Activated CD4-positive, alpha-beta T cell treated with anti-CD3 and anti-CD28 coated beads, Interleukin-2, amount 50 U/mL, for 16 hours (primary cell): Measurements from ENCODE around the gene IFI30.

Source experiments
- DNase-seq: peaks from one replicate; pipeline ENCODE4 v3.0.0-alpha.2; 2020

Gene IFI30

DNA sequence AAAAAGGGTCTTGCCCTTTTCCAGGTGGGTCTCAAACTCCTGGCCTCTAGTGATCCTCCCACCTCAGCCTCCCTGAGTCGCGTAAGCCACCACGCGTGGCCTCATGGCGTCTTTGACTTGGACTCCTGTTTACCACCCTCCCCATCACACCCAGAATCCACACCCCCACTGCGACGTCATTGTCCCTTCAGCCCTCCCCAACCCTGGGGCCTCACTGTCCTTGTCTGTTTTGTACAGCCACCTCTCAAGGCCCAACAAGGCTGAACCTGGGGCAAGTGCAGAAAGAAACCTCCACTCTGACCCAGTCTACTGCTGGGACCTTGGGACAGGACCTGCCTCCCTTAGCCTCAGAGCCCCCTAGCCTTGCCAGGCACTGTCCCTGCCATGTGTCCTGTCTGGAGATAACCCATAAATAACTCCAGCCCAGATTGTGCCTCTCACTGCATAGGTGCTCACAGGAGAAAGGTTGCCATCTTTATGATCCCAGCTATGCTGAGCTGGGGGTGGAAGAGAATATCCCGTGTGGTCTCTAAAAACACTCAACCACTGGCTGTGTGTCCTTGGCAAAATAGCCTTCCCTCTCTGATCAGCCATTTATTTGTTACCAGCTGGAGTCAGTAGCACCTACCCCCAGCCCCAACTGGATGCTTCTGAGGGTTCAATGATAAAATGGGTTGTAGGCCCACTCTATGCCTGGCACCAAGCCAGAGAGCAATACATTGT is 1.8 kb upstream of the IFI30 start:
- no peak for DNase-seq

DNA sequence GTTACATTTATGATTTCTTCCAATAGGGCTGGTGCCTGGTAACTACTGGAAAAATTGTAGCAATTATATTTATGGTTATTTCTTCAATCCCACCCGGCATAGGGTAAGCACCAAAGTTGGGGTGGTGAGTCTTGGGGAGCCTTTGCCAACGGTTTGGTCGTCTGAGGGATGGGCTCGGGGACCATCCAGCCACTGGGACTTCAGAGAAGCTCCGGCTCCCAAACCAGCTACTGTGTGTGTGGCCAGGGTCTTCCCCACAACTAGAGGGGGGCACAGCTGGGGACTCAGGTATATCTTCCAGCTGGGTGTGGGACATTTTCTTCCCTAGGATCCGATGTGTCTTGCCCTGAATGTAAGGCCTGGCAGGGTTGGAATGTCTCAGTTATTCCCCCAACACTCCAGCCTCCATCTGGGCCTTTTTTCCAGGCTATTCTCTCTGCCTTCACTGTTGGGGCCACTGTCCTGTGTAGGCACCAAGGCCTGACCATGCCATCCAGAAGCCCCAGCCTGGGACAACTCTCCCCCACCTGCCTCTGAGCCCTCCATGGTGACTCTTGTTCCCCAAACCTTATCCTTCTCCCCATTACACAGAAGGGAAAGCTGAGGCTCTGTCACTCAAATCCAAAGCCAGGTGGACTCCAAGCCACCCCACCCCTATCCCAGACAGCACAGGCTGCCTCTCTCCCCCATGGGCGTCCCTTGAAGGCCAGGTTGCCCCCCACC is 1.1 kb upstream of the IFI30 start:
- DNase-seq: no peak

DNA sequence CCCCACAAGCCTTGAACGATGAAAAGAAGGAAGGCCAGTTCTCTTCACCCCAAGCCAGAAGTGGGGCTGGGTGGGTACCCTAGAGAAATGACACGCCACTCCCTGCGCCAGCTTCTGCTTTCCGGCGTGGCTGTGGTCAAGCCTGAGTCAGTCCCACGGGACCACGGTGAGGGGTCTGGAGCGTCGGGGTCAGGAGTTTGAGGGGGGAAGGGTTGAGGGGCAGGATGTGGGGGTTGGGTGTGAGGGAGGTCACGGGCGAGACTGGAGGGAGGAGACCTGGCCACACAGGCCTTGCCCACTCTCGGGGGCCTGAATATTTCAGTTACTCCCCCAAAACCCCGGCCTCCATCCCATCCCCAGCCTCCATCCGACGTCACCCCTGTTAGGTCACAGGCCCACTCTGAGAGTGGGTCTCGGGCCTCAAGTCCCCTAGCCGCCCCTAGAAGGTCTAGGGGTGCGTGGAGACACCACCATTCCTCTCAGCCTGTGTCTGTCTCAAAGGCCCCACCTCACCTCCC is 500 bp upstream of the IFI30 start:
- no peak for DNase-seq

DNA sequence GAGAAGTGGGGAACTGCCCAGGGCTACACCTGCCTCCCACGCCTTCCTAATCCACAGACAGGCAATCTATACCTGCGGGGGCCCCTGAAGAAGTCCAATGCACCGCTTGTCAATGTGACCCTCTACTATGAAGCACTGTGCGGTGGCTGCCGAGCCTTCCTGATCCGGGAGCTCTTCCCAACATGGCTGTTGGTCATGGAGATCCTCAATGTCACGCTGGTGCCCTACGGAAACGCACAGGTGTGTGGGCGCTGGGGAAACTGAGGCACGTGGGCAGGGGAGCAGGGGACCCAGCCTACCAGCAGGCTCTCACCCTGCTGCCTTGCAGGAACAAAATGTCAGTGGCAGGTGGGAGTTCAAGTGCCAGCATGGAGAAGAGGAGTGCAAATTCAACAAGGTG is 1.4 kb downstream of the IFI30 start:
- no peak for DNase-seq

DNA sequence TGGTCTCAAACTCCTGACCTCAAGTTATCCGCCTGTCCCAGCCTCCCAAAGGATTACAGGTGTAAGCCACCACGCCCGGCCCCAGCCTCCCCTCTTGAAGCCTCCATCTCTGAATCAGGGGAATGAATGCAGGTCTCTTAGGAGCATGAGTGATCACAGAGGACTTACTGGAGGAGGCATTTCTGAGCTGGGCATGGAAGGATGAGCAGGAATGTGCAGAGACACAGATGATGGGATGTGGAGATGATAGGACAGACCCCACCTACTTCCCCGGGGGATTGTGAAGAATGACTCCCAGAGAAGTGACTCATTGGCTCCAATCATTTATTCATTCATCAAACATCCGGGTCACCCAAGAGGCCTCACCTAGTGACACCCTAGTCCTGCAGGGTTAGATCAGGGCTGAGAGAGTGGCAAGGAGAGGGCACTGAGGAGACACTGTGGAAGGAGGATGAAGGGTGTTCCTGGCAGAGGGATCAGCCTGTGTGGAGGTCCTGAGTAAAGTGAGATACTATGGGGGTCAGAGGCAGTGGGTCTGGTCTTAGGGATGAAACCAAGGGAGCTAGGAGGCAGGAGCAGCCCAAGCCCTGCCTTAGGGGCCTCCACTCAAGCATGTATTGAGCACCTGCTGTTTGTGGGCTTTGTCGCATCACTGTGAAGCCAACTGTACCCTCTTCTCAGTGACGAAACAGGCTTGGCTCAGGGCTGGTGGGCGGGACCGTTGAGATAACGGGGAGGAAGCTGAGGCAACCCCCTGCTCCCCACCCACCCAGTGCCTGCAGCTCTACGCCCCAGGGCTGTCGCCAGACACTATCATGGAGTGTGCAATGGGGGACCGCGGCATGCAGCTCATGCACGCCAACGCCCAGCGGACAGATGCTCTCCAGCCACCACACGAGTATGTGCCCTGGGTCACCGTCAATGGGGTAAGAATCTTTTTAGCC is 3.0 kb downstream of the IFI30 start:
- no peak for DNase-seq

DNA sequence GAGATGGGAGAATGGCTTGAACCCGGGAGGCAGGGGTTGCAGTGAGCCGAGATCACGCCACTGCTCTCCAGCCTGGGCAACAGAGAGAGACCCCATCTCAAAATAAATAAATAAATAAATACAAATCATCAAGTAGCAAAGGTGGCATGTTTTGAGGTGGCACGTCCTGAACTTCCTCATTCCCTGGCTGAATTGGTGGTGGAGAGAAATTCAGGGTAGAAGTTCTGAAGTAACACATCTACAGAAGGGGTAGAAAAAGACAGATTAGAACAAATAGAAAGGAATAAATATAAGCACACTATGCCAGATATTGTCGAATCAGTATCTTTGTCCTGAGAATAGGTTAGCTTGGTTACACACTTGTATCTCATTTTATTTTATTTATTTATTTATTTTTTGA is 6.3 kb downstream of the IFI30 start:
- DNase-seq: no peak

DNA sequence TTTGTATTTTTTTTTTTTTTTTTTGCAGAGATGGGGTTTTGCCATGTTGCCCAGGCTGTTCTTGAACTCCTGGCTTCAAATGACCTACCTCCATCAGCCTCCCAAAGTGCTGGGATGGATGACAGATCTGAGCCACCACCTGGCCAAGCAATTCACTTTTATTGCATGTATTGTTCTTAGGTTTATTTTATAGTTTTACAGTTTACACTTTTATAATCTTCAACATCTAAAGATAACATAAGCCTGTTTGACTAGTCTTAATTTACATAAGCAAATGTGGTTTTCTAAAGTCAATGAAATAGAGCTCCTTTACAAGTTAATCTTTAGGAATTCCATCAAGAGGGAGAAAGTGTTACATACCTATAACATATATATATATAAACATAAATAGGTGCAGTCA is 9.9 kb downstream of the IFI30 start:
- no peak for DNase-seq

DNA sequence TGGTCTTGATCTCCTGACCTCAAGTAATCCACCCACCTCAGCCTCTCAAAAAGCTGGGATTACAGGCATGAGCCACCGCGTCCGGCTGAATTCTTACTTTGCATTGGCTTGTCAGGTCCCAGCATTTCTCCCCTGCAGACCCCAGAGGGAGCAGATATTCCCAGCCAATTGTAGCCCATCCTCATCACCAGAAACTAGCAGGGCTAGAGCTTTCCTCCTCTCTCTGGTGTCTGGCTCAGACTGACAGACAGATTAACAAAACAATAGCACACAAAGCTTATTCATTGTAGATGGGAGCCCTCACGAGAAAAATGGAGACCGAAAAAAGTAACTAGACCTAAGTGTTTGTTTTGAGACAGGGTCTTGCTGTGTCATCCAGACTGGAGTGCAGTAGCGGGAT is 11.9 kb downstream of the IFI30 start:
- no peak for DNase-seq

DNA sequence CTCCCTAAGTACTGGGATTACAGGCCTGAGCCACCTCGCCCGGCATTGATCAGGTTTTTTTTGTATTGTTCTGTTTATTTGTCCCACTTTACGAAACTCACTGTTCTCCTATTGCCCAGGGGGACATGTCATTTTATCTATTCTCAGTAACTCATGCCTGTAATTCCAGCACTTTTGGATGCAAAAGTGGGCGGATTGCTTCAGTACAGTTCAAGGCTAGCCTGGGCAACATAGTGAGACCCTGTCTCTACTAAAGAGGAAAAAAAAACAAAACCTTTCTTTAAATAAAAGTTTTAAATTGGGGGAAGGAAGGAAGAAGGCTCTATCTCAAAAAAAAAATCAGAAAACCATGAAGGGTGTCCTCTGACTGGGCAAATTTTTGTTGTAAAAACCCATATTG is 16.7 kb downstream of the IFI30 start:
- no peak for DNase-seq

DNA sequence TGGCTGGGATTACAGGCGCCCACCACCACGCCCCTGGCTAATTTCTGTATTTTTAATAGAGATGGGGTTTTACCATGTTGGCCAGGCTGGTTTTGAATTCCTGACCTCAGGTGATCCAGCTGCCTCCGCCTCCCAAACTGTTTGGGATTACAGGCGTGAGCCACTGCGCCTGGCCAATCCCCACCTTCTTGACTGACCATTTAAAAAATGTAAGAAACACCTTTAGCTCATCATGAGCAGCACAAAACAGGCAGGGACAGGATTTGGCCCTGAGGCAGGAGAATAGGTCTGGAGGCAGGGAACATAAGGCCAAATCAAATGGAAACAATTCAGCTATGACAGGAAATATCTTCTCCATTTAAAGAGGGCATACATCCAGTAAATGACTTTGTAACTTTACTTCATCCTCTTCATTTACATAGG is 18.0 kb downstream of the IFI30 start:
- DNase-seq: no peak

DNA sequence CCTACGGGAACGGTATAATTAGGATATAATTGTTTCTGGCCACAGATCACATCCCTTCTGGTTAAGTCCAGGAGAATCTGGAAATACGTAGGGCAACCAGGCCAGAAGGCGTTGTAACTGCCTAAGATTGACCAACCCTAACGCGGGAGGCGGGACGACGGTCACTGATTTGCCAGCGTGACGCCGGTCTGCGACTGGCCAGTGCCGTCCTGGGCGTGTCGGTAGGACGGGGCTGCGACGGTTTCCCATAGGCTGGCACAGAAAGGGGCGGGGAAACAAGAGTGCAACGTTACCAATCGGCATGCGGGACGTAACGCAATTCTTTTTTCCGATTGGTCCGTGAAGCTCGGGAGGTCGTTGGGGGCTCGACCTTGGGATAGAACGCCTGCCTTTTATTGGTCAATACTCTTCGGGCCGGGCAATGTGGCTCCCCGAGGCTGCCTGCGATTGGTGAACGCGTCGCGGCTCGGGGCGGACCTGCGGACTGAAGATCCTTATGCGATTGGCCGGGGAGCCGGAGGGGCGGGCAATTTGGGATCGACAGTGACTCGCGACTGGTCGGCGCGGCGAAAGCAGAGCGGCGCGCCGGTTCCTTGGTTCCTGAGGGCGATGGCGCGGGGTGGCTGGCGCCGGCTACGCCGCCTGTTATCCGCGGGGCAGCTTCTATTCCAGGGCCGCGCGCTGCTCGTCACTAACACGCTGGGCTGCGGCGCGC is 19.2 kb downstream of the IFI30 start, which contains the start of gene MPV17L2:
Gene MPV17L2, plus strand, starts transcription at position 546 of the 715 bp plus-strand sequence. Its CDS starts 64 bp downstream, at position 610.
- peak; percentile 100 for DNase-seq

DNA sequence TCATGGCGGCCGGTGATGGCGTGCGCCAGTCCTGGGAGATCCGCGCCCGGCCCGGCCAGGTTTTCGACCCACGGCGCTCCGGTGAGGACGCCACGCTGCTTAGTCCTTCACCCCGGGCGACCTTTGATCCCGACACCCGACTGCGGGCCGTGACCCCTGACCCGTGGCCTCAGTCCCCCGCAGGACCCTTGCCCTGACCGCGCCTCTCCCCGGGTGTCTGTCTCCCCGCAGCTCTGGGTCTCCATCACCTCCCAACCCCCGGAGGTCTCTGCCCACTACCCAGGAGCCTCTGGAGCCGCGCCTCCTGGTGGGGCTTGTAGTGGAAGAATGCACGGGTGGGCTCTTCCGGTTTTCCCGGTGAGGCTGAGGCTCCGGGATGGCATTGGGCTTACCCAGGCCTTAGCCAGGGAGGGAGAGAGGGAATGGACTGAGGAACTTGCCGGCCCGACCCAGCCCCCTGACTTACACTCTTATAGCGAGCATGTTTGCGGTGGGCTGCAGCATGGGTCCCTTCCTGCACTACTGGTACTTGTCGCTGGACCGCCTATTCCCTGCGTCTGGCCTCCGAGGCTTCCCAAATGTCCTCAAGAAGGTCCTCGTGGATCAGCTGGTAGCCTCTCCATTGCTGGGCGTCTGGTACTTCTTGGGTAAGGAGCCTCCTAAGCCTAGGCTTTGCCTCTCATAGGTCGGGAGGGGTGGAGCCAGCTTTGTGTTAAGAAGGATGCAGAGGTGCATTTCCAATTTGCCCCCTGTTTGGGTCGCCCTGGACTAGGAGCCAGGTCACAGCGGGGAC is 20.0 kb downstream of the IFI30 start:
- DNase-seq: no peak

DNA sequence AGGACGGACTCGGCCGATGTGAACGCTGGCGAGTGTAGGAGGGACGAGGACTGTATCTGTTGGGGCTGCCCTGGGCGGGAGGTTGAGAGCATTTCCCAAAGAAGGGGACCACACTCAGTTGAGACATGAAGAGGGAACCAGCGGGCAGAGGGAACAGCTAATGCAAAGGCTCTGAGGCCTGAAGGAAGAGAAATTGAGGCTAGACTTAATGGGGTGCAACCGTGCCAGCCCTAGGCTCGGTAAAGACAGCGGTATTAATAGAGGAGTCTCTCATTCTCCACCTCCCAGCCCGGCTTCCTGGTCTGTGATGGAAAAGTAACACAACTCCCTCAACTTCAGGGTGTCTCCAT is 20.5 kb downstream of the IFI30 start:
- DNase-seq: no peak

DNA sequence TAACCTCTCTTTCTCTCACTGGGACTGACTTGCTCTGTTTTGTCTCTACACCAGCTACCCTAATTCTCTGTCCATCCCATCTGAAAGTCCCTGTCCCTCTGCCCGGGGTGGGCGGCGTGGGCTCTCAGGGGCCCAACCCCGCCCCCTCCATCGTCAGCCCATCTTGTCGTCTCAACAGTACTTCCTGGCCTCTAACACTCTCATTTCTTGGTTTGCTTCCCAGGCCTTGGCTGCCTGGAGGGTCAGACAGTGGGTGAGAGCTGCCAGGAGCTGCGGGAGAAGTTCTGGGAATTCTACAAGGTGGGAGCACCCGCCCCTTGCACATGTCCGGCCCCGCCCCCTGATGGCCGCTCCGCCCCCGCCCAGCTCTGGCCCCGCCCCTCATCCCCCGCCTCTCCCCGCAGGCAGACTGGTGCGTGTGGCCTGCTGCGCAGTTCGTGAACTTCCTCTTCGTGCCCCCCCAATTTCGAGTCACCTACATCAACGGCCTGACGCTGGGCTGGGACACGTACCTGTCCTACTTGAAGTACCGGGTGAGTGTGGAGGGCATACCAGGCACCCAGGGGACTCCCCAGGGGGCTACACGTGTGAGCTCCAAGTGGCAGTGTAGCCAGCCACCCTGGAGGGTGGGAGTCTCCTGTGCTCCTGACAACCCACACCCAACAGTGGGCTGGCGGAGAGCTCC is 21.1 kb downstream of the IFI30 start:
- DNase-seq: peak; percentile 25

DNA sequence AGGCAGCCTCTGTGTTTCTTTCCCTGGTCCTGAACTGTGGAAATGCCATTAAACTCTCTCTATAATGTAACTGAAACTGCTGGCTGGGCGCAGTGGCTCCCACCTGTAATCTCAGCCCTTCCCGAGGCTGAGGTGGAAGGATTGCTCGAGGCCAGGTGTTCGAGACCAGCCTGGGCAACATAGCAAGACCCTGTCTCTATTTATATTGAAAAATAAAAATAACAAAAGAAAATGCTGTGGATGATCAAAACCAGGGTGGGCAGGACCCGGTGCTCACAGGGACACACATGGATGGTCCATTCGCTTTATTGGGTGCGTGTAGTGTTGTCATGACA is 22.9 kb downstream of the IFI30 start:
- no peak for DNase-seq

DNA sequence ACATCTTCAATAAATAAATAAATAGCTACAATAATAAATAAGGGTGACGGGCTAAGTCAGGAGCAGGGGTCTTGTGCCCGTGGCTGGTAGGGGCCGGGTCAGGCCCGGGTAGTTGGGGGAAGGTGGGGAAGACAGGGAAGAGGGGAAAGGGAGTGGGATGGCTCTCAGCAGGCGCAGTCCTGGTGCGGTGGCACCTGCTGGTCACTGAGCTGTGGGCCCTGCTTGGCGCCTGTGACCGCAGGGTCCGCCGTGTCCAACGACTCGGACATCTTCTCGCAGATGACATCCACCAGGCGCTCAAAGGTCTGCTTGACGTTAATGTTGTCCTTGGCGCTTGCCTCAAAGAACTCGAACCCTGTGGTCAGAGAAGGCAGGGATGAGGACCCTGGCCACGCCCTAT is 23.7 kb downstream of the IFI30 start:
- DNase-seq: no peak

DNA sequence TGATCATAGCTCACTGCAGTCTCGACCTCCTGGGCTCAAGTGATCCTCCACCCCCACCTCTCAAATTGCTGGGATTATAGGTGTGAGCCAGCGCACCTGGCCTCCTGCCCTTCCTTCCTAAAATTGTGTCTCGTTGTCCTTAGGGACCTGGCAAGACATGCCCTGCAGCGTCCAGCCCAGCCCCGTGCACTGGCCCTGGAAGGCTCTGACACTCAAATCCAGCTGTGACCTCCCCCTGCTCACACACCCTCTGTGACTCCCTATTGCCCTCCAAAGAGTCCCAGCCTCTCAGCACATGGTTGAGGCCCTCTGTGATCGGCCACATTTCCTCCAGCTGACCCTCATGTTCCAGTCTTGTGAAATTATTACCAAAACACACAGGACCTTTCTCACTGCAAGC is 24.3 kb downstream of the IFI30 start:
- no peak for DNase-seq

DNA sequence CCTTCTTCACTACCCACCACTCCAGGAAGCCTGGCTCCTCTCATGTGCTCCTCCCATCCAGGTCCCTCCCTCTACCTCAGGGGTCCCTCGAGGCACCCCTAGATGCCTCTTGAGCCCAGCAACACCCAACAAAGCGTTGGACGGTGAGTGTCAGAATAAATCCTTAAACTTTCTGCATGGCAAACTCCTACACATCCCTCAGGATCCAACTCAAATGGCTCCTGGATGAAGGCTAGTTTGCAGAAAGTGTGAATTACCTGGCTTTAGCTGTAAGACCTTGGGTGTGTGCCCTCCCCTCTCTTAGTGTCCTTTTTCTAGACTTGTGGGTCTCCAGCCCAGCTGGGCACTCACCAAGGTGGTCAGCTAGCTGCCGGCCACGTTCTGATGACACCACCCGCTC is 24.8 kb downstream of the IFI30 start:
- no peak for DNase-seq

DNA sequence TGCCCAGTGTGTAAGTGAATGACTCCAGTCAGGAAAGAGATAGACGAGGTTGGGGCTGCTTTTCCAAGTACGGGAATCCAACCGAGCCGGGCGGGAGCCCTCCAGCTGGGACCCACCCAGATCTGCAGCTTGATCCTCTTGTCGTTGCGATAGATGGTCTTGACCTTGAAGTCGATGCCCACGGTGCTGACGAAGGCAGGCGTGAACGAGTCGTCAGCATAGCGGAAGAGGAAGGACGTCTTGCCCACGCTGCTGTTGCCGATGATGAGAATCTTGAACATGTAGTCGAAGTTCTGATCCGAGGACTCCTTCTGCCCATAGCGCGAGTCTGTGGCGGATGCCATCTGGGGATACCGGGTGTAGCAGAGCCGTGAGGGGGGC is 28.8 kb downstream of the IFI30 start:
- DNase-seq: no peak

DNA sequence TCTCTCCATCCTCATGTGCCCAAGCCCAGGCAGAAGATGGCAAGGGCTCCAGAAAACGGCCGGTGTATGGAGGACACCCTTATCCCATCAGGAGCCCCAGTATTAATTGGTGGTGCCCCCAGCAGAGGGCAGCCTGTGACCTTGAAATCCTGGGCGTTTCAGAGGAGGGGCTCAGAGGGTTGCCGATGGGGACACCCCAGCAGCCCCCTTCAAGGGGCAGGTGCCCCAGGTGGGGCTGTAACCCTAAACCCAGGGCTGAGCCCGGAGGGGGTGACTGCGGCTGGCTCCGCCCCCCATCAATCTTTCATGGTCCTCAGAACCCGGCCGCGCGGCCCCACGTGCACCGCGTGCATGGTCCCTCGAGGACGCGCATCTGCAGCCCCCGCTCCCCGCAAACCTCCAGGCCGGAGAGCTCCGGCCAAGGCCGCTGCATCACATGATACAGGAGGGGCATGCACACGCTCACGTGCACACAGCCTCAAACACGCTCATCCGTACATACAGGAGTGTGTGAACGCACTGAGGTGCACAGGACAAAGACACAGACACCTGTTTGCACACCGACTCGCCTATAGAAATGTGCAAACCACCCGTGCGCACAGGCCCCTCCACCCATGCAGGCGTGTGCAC is 29.3 kb downstream of the IFI30 start:
- DNase-seq: peak; percentile 29

DNA sequence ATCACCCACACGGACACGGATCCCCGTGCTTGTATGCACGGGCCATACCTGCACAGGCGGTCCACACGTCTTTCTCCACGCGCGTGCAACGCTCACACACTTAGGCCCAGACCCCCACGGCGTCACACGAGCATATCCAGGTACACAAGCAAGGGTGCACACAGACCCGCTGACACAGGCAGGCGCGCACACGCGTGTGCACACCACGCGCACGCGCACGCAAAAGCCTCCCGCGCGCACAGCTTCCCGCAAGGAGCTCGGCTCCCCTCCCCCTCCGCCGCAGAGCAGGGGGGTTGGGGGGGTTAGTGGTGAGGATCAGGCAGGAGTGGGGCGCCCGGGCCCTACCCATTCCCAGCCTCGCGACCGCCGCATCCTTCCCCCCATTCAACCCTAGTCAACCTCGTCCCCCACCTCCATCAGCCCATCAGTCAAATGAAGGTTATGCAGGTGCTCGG is 29.8 kb downstream of the IFI30 start:
- DNase-seq: peak; percentile 41
